Fibroblast of villous mesenchyme (primary cell): ENCODE measurements around the gene IFNK. TPM values are rescaled to one million over a fixed set of nuclear protein-coding genes. Genes with fewer than 3 reads are reported as not detected.

Source experiments
- DNase-seq: peaks from one replicate; pipeline ENCODE4 v3.0.0-alpha.2; 2010; ENCODE audit warnings: low read depth
- H3K4me3 ChIP-seq: 2 replicates; pipeline ENCODE4 v1.5.1; 2011; ENCODE audit warnings: low read depth, mild to moderate bottlenecking, low read length
- CTCF ChIP-seq: IDR thresholded peaks from 2 replicates; pipeline ENCODE4 v1.5.1; 2012; ENCODE audit warnings: low read depth, mild to moderate bottlenecking, low read length; ENCODE audit not compliant: insufficient read depth
- total RNA-seq: library from RNA; depleted of rRNA; stranded (reverse); fragments of >200 nt; gene quantifications from 2 replicates; pipeline ENCODE4 v1.2.3, GENCODE V29; 2012

The IFNK gene
- total RNA-seq, 1 donor = not detected

DNA sequence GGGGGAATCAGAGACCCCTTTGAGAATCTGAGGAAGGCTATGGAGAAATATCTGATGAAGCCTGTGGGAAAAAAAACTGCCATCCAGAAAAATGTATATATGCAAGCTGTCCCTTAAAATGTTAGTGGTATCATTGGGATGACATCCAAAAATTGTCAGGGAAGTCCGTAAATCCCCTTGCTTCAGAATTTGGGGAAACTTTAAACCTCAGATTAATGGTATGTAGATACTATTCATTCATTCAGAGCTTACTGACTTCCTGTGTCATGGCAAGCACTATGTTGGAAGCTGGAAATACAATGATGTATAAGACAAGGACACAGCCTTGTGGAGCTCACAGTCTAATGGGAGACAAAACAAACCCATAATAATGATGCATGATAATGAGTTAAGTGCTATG, 16.4 kb downstream of the IFNK start:
- DNase-seq = peak; percentile 62

GRCh38 chr9:27541740-27542139, 17.6 kb downstream of the IFNK start:
- DNase-seq = no peak
- no peak overlapping the region for H3K4me3 ChIP-seq
- no peak for TF ChIP-seq CTCF

More for the DNA sequence above, 16.4 kb downstream of the IFNK start:
- H3K4me3 ChIP-seq = no peak overlapping the region
- TF ChIP-seq CTCF = no peak

DNA sequence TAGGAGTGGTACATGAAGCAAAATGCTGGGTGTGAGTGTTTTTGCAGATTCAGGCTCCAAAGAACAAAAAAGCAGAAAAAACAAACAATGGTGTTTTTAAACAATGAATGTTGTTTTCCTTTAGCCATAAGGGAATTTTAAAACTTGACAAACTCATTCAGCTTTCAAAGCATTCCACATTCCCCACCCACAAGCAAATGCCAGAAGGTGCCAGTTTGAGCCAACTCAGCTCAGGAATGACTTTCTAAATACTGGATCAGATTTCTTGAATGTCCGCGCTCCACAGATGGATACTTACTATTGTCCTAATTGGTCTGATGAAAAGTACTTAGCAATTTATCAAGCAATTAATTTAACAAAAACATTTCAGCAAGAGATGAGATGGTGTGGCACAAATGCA, 18.4 kb downstream of the IFNK start:
- TF ChIP-seq CTCF = no peak
- no peak overlapping the region for H3K4me3 ChIP-seq
- DNase-seq = no peak

DNA sequence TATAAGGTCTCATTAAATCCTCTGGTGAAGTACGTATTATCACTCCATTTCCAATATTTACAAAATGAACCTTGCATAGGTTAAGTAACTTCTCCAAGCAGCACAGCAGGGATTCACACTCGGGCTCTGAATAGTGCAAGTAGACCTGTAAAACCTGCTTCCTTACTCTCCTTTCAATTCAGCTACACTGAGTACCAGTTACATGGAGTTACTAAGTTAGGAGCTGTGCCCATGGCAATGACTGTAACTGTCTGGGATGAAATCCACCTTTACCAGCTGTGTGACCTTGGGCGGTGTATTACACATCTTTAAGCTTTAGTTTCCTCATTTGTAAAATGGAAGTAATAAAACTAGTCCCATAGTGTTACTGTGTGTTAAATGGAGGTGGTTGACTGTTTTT, 21.4 kb downstream of the IFNK start:
- no peak for TF ChIP-seq CTCF
- no peak for DNase-seq
- H3K4me3 ChIP-seq = no peak overlapping the region

DNA sequence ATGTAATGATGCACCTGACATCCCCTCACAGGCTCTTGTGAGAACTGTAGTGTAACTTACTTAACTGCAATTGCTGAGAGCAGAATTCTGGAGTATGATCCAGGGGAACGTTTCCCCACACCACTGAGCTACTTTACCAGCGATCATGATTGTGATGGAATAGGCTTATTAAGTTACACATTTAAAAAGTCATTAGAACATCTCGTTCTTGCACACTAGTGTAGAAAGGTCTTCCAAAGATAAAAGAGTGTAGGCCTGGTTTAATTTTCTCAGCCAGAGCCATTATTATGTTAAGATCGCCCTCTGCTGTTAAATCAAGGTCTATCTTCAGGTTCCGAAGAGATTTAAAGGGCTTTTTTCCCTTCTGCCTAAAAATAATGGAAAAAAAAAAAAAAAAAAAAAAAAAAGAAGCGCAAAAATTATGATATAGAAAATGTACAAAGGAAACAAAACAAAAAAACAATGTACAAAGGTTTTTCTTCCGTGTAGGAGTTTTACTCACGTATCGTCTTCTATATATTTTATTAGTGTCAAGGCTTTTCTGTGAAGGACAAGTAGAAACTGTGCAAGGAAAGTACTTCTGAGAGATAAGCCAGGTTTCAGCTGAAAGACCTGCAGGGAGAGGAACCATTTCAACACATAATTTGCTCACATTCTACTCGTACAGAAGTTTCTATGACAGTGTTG, 24.1 kb downstream of the IFNK start:
- DNase-seq = peak; percentile 63
- H3K4me3 ChIP-seq = no peak overlapping the region
- TF ChIP-seq CTCF = peak; percentile 48

DNA sequence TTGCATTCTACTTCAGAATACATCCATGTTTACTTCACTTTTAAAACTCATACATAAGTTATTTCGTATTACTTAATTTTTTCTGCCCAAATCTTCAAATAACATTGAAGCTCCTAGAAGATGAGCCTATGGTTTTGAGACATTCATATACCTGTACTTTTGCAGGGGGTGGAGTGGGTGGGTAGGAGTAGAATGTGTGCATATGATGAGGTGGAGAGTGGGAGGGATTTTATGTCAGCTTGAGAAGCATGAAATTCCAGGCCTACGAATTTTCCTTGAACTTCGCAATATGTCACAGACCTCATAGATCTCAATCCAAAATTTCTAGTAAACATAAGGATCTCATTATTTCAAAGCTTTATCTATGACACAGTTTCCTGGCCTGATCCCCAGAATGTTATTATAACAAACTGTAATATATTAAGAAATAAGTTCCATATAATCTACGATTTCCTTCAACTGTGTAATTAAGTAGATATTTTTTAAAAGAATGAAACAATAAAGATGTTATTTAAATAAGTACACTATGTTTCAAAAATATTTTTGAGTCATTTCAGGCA, 25.2 kb downstream of the IFNK start:
- H3K4me3 ChIP-seq = no peak overlapping the region
- no peak for TF ChIP-seq CTCF
- DNase-seq = peak; percentile 44

DNA sequence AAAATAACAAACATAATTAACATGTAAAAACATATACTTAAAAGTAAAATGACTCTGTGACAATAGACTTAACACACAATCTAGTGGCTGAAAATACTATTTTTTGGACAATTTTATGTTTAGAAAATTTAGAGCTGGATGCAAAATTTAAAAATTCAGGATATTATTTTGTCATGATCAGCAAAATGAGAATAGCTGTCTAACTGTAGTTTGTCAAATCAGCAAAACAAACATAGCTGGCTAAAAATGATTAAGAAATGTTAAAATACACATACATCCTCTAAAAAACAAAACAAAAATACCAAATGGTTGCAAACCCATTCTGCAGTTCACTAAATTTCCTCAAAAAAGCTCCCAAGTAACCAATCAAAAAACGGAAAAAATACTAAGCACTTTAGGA, 30.6 kb downstream of the IFNK start:
- H3K4me3 ChIP-seq = no peak overlapping the region
- TF ChIP-seq CTCF = no peak
- no peak for DNase-seq
